Bronchial epithelial cell (primary cell): ENCODE measurements around the gene NACA. TPM values are rescaled to one million over a fixed set of nuclear protein-coding genes. Genes with fewer than 3 reads are reported as not detected.

Source experiments
- DNase-seq: peaks from one replicate; pipeline ENCODE4 v3.0.0-alpha.2; 2010; ENCODE audit warnings: low read depth
- FAIRE-seq: peaks from 2 replicates; lab custom pipeline; 2011; peaks lifted over from hg19 to GRCh38; lab: Jason Lieb, UNC
- H3K27me3 ChIP-seq: 2 replicates; pipeline ENCODE4 v1.5.1; 2011; ENCODE audit warnings: low read length; ENCODE audit not compliant: control insufficient read depth, insufficient read depth
- H3K36me3 ChIP-seq: 2 replicates; pipeline ENCODE4 v1.5.1; 2011; ENCODE audit warnings: low read length; ENCODE audit not compliant: control insufficient read depth, insufficient read depth
- H3K4me3 ChIP-seq: 2 replicates; pipeline ENCODE4 v1.5.1; 2011; ENCODE audit warnings: mild to moderate bottlenecking, low read depth, low read length, control low read depth
- total RNA-seq: library from RNA; depleted of rRNA; stranded (reverse); fragments of >200 nt; gene quantifications from 2 replicates; pipeline ENCODE4 v1.2.1, GENCODE V29; 2014
- TF ChIP-seq, protein P1 (sequence below): IDR thresholded peaks from 2 replicates; pipeline ENCODE4 v1.5.1; 2011; ENCODE audit warnings: mild to moderate bottlenecking, moderate library complexity, low read length, control low read depth, inconsistent platforms; ENCODE audit not compliant: insufficient read depth, severe bottlenecking

Gene NACA
- total RNA-seq, 1 donor from 2014 or later: 1,412 TPM

DNA sequence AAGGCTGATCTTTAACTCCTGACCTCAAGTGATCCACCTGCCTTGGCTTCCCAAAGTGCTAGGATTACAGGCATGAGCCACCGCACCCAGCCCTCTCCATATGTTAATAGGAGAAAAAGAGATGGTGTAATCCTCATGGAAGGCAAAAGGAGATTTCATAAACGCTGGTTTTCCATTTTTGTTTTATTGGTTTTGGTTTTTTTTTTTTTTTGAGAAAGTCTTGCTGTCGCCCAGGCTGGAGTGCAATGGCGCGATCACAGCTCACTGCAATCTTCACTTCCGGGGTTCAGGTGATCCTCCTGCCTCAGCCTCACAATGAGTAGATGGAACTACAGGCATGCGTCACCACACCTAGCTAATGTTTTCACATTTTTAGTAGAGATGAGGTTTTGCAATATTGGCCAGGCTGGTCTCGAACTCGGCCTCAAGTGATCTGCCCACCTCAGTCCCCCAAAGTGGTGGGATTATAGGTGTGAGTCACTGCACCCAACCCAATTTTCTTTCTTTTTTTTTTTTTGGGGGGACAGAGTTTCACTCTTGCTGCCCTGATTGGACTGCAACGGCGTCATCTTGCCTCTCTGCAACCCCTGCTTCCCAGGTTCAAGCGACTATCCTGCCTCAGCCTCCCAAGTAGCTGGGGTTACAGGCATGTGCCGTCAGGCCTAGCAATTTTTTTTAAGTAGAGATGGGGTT, 45.1 kb downstream of the NACA start:
- TF ChIP-seq, protein P1, sequence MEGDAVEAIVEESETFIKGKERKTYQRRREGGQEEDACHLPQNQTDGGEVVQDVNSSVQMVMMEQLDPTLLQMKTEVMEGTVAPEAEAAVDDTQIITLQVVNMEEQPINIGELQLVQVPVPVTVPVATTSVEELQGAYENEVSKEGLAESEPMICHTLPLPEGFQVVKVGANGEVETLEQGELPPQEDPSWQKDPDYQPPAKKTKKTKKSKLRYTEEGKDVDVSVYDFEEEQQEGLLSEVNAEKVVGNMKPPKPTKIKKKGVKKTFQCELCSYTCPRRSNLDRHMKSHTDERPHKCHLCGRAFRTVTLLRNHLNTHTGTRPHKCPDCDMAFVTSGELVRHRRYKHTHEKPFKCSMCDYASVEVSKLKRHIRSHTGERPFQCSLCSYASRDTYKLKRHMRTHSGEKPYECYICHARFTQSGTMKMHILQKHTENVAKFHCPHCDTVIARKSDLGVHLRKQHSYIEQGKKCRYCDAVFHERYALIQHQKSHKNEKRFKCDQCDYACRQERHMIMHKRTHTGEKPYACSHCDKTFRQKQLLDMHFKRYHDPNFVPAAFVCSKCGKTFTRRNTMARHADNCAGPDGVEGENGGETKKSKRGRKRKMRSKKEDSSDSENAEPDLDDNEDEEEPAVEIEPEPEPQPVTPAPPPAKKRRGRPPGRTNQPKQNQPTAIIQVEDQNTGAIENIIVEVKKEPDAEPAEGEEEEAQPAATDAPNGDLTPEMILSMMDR: no peak
- DNase-seq (no peak), FAIRE-seq (no peak)
- peaks cover 4% of the 10 kb centered on the region for H3K36me3 ChIP-seq
- H3K27me3 ChIP-seq: no peaks in the 10 kb centered on the region
- H3K4me3 ChIP-seq: no peak overlapping the region

DNA sequence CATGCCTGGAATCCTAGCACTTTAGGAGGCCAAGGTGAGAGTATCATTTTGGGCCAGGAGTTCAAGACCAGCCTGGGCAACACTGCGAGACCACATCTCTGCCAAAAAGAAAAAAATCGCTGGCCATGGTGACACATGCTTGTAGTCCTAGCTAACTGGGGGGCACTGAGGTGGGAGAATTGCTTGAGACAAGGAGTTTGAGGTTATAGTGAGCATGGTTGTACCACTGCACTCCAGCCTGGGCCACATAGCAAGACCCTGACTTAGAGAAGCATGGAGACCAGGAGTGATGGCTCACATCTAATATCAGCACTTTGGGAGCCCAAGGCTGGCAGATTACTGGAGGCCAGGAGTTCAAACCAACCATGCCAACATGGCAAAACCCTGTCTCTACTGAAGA, 46.2 kb downstream of the NACA start:
- Histone ChIP-seq H3K27me3 (no peaks in the 10 kb centered on the region), H3K36me3 (peaks cover 5% of the 10 kb centered on the region), H3K4me3 (no peak overlapping the region)
- DNase-seq (no peak), FAIRE-seq (no peak)
- TF ChIP-seq, protein P1: no peak

DNA sequence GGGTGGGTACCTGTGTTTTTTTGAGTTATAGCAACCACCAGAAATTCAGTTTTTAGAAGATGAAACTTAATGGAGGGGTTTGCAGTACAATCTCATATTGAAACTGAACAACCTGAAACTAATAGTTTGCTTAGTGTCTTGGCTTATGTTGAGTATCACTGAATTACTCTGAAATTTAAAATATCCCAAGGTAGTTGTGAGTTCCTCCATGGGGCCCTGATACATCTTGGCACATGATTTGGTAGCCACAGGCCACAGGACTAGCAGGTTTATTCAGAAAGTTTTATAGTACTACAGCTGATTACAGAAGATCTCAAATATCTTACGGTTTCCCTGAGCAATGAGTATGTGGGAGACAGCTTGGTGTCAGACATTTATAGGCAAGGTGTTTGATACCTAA, 47.4 kb downstream of the NACA start:
- TF ChIP-seq, protein P1: no peak
- Histone ChIP-seq H3K36me3 (peaks cover 5% of the 10 kb centered on the region), H3K27me3 (no peaks in the 10 kb centered on the region), H3K4me3 (no peak overlapping the region)
- DNase-seq: no peak
- FAIRE-seq: no peak

DNA sequence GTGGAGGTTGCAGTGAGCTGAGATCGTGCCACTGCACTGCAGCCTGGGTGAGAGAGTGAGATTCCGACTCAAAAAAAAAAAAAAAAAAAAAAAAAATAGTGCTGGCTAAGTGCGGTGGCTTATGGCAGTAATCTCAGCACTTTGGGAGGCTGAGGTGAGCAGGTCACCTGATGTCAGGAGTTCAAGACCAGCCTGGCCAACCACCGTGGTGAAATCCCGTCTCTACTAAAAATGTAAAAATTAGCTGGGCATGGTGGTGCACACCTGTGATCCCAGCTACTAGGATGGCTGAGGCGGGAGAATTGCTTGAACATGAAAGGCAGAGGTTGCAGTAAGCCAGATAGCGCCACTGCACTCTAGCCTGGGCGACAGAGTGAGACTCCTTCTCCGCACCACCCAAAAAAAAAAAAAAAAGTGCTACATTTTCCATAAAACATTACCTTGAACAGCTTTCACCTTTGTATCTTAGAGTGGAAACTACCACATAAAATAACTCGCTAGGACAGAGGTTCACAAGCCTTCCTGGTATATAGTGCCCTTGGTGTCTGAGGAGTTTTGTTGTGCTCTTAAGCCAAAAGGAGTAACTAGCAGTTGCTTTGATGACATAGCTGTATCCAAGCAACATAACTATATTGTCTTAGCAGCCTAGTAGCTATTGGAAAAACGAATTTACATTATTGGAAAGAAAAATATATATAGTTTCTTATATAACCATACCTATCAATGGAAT, 48.1 kb downstream of the NACA start:
- DNase-seq: no peak
- peaks cover 8% of the 10 kb centered on the region for H3K36me3 ChIP-seq
- no peak for FAIRE-seq

DNA sequence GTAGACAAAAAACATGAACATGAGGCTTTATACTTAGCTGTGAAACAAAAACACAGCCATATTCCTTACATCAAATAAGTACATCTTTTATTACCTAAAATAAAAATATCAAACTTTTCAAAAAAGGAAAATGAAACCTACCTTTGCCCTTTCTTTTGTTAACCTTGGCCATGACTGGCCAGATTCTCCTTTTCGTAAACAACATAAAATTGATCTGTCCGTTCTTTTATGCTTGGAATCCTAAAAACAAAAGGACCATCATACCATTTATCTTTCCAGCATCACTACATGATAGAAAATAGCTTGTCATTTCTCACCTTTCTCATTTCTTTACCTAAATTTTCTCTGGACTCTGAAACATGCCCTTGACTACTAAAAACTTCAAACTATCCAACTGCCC, 53.5 kb downstream of the NACA start:
- no peak for FAIRE-seq
- TF ChIP-seq, protein P1: no peak

More for the DNA sequence above, 48.1 kb downstream of the NACA start:
- TF ChIP-seq, protein P1: no peak
- Histone ChIP-seq H3K27me3 (no peaks in the 10 kb centered on the region), H3K4me3 (no peak overlapping the region)

More for the DNA sequence above, 53.5 kb downstream of the NACA start:
- no peak for DNase-seq
- H3K4me3 ChIP-seq: no peak overlapping the region
- no peaks in the 10 kb centered on the region for H3K27me3 ChIP-seq
- peaks cover 16% of the 10 kb centered on the region for H3K36me3 ChIP-seq
